Measurements from ENCODE around the gene TRIM63.

- TF ChIP-seq CTCF (IDR thresholded peaks at IDR 0.05) (no peak), EZH2 (IDR thresholded peaks at IDR 0.05; ENCODE audit: borderline replicate concordance, insufficient read depth, low read depth, low read length, poor library complexity, severe bottlenecking) (no peak)
These were observed 34.6 kb downstream of the TRIM63 start for GRCh38 chr1:26032656-26033357.

Data from B cell (primary cell).